ENCODE measurements around the gene PRRC1. TPM values are rescaled to one million over a fixed set of nuclear protein-coding genes. Genes with fewer than 3 reads are reported as not detected.

The PRRC1 gene
- total and polyA plus RNA-seq, 9 of the 15 experiments (the other 6 are each of a cell fraction or from before 2014, with no cell fraction given) = 23.4 to 68.7 (median 43.9) TPM

DNA sequence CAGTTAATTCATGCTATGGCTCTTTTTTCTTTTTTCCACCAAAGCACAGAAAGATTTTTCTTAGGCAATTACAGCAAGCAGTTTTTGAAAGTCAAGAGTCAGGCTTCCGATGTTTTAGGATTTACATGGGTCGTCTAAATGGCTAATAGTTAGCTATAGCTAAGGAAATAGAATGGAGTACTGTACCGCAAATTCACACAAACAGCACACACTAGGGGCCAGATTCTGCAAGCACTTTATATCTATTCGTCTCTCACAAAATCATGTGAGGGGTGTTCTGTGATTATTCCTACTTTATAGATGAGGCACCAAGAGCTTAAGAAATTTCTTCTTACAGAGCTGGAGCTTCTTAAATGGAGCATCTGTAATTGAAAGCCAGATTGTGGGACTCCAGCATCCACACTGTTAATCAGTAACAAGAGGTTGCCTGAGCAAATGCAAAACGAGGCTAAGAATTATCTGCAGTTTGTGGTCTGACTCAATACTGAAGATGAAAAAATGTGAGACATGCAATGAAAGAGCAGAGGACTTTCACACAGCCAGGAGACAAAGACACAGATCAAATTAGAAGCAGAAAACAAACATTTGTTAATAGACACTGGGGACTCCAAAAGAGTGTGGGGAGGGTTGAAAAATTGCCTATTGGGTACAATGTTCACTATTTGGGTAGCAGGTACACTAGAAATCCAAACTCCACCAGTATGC lies 68.8 kb downstream of the PRRC1 start:
- CTCF ChIA-PET (ENCODE audit: low intra/inter-chr PET ratio) = no interaction called here
- DNase-seq (ENCODE audit: extremely low read depth in 1 of 4, low spot score in 3 of 4) (no peak), ATAC-seq (no peak), FAIRE-seq (no peak)
- Histone ChIP-seq H3K27me3 (ENCODE audit: control insufficient read depth in 2 of 2, insufficient read depth in 2 of 2, low read length in 2 of 2) (peaks cover 0 to 6% of the 10 kb centered on the region in 2 experiments; a peak in 1 of 5 replicates), H3K9me3 (replicated peaks; ENCODE audit: control insufficient read depth, insufficient read depth, low read depth, low read length) (no peaks in the 10 kb centered on the region), H4K20me1 (replicated peaks; ENCODE audit: control insufficient read depth, insufficient read depth, low read length) (no peaks in the 10 kb centered on the region), H3K4me1 (replicated peaks in 1 of 2; ENCODE audit: control insufficient read depth in 2 of 2, insufficient read depth in 2 of 2, low read length in 2 of 2) (no peaks in the 10 kb centered on the region), H3K9ac (ENCODE audit: insufficient read depth in 1 of 2, low read depth in 2 of 2, low read length in 2 of 2) (no peak overlapping the region), H3K27ac (ENCODE audit: extremely low read depth, low read depth, low read length) (no peak overlapping the region), H3K9me1 (ENCODE audit: control insufficient read depth, insufficient read depth, low read length) (no peaks in the 10 kb centered on the region), H3K4me2 (ENCODE audit: insufficient read depth, low read length) (no peak overlapping the region), H2AFZ (ENCODE audit: low read depth, low read length) (no peak overlapping the region), H3K79me2 (ENCODE audit: control insufficient read depth, insufficient read depth, low read length) (no peaks in the 10 kb centered on the region), H3K36me3 (ENCODE audit: control insufficient read depth, insufficient read depth, low read length) (no peaks in the 10 kb centered on the region), H3K4me3 (no peak overlapping the region)
- POLR2A ChIA-PET = no interaction called here
- TF ChIP-seq GATAD2B (IDR thresholded peaks at IDR 0.05; ENCODE audit: borderline replicate concordance) (no peak), HMG20A (CRISPR knock-in tag; conservative IDR thresholded peaks at IDR 0.05) (no peak), CHD2 (IDR thresholded peaks at IDR 0.05; ENCODE audit: low read depth, low read length) (no peak), ZNF212 (CRISPR knock-in tag; IDR thresholded peaks at IDR 0.05) (no peak), ZNF12 (CRISPR knock-in tag; IDR thresholded peaks at IDR 0.05) (no peak), ZNF239 (CRISPR knock-in tag; IDR thresholded peaks at IDR 0.05) (no peak), MTA1 (IDR thresholded peaks at IDR 0.05; ENCODE audit: borderline replicate concordance) (no peak), SFPQ (IDR thresholded peaks at IDR 0.05; ENCODE audit: low read depth, low read length) (no peak), BDP1 (IDR thresholded peaks at IDR 0.05; ENCODE audit: insufficient read depth, insufficient read length) (no peak), E2F5 (CRISPR knock-in tag; IDR thresholded peaks at IDR 0.05) (no peak), TCF3 (CRISPR knock-in tag; IDR thresholded peaks at IDR 0.05) (no peak), STAT5A (IDR thresholded peaks at IDR 0.05; ENCODE audit: borderline replicate concordance, low read length) (no peak), SMAD2 (IDR thresholded peaks at IDR 0.05; ENCODE audit: low read depth, low read length) (no peak), ETV1 (tag; conservative IDR thresholded peaks at IDR 0.05; ENCODE audit: low read depth) (no peak)
- in situ Hi-C loops (cut with MboI) (no loop called here), intact Hi-C loops (cut with micrococcal nuclease) (no loop called here)
- 3% methylated on average over 5 of the region's 5 CpGs for WGBS (ENCODE audit: insufficient coverage, low coverage, missing lambda C conversion rate)
- no TSS peak for BruUV-seq (replicated peaks)

All from K562 (cell line).